Suppressor macrophage treated with lipopolysaccharide for 1 hour (primary cell): ENCODE results near the gene ADGRB3.

Experiments
- DNase-seq, 3 donors: peaks; one replicate each; pipeline ENCODE4 v3.0.0-alpha.2; 2020 to 2022

Gene ADGRB3

DNA sequence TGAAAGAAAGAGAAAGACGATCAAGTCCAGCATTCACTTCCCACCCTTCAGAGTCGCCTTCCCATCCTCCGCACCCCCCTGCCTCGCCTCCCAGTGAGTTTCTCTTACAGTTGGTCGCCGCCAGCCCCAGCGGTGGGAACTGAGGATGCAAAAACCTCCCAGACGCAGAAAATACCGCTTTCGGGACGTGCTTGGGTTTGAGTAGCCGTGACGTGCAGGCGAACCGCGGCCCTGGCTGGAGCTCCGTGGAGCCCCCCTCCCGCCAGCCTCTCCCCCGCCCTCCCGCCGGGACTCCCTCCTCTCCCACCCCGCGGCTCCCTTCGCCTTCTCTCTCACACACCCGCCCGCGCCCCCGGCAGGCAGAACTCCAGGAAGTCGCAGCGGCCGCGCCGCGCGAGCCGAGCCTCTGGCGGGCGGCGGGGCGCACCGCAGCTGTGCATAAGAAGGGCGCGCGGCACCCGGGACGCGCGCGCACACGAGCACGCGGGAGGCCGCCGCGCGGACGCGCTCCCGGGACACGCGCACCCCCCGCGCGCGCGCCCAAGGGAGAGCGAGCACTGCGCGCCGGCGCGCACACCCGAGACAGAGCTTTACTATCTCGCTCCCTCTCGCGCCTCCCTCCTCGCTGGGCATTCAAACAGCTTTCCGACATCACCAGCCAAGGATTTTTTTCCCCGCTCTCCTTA, at the start of gene ADGRB3:
Gene ADGRB3 (plus strand): TSS at position 557 of the 686 bp plus-strand sequence. CDS start 3,394 bp downstream, outside the sequence.
- peak; percentile 63 to 86 (median 71) for DNase-seq

DNA sequence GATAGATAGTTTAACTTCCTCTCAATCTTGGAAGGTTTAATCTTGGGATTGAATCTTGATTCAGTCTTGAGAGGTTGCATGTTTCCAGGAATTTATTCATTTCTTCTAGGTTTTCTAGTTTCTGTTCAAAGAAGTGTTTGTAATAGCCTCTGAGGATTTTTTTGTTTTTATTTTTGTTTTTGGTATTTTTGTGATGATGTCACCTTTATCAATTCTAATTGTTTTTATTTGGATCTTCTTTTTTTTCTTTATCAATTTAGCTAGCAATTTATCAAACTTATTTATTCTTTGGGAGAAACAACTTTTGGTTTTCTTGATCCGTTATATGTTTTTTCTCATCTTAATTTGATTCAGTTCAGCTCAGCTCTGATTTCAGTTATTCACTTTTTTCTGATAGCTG, 41.5 kb upstream of the ADGRB3 start:
- no peak for DNase-seq

DNA sequence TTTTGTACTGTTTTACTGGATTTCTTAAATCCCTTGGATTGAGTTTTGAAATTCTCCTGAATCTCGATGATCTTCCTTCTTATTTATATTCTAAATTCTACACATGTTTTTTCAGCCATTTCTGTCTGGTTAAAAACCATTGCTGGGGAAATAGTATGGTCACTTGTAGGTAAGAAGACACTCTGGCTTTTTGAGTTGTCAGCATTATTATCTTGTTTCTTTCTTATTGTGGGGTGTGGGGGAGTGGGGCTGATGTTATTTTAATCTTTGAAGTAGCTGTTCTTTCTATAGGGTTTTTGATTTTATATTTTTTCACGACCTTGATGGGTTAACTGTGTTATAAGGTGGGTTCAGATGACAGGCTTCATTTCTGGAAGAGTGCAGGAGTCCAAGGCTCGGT, 37.4 kb upstream of the ADGRB3 start:
- no peak for DNase-seq

DNA sequence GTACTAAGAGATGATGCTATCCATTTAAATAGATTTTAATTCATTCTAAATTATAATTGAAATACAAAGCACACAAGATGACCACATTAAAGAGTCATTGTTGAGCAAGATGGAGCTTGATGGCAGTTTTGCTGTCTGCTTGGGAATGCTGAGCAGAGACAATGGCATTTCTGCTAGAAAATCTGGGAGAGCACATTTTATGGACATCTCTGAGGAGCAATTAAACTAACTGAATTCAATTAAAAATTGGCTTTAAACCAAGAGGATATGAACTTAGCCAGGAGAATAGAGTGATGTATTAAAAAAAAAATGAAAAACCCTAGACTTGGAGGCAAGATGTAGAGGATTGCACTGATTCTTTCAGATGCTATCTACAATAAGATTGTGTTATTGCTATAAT, 19.1 kb upstream of the ADGRB3 start:
- DNase-seq, result no peak

DNA sequence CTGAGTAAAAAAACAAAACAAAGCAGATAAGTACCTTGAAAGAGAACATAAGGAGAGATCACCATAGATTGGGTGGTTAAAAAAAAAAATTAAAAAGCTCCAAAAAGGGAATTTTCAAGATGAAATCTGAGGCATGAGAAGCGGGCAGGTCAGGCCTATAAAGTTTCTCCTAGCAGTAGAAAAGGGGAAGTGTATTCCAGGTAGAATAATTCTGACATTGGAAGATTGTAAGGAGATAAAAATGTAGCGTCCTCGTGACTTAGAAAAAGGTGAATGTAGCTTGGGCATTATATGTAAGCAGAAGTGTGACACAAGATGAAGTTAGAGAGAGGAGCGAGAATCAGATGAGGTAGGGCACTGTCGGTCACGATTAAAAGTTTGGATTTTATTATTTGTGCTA, 9.1 kb upstream of the ADGRB3 start:
- no peak for DNase-seq

DNA sequence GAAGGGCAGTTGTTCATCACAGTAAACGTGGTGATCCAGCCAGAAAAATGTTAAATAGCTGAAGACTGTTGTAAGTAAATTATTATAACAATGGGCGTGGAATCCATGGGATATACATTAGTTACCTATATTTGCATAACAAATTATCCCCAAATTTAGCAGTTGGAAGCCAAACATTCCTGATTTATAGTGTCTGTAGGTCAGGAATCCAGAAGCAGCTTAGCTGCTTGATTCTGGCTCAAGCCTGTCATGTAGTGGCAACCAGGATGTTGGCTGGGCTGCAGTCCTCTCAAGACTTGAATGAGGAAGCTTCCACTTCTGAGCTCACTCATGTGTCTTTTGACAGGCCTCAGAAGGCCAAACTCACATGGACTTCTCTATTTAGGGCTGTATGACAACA, 6.9 kb upstream of the ADGRB3 start:
- peak in 2 of 3 donors; percentile 17 to 37 for DNase-seq

DNA sequence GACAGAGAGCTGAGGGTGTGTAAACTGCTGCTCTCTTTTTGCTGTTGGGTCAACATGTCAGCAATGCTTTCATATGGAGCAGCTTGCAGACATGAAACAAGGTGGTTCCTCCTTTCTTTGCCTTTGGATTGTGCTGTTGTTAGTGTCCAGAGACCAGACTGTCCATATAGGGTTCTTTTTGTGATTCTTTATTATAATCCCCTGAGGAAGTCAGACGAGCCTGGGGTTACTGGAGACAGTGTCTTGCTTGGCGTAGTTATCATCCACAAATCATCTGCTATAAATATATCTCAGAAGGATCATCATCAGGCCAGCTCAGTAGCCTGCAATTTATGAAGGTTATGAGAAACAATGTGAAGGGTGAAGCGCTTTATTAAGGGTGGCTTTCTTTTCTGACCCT, 2.3 kb upstream of the ADGRB3 start:
- DNase-seq, result no peak

DNA sequence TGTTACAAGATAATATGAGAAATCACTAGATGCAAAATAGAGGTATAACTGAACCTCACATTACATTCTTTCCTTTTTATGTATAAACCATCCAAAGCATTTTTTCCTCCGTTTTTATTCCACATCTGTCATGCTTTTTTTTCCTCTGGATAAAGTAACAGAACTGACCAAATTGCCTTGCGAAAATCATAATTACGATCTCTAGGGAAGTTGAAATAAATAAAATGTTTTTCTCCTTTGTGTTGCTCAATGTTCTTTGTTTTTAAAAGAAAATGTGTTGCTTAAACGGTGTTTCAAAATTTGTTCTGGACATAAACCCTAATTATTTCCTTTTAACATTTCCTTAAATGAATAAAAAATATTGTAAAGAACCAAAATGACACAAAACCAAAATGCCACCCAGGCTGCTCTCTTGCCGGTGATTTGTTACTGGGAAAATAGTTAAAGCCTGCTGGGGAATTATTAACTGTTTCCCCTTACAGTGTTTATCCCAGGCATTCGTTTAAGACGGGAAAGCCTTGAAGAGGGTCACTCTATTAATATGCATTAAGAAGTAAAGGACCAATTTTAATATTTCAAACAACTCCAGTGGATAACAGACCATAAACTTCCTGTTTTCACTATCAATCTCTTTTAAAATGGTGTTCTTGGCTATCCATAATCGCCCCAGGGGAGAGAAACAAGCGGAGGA, 1.7 kb upstream of the ADGRB3 start:
- DNase-seq, result no peak

DNA sequence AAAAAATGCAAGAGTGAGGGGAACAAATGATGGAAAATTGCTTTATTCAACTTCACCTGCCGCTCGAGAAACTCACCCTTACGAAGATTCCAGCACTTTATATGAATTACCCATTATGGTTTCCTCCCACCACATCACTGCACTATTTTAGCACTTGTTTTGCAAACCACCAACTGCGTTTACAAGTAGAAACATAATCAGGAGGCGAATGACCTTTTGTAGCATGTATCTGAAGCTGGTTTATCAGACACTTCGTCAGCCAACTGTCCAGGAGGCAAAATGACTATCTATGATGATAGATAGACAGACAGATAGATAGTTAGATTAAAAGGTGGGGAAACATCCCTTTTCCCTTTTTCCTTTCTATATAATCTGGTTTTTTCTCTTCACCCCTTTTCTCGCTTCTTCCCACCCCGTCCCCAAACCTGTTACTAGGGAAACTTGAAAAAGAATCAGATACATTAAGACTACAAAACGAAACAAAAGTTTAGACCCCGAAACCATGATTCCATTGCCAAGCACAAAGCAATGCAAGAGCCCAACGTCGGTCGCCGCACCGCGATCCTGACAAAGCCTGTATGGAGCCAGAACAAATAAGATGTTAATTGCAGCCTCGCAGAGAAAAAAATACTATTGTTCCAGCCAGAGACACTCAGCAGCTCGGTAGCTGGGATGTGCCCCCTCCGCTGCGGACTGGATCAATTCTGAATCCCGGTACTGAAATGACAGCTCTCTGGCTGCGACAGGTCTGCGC, 933 bp upstream of the ADGRB3 start:
- peak in 1 of 3 donors; percentile 8 for DNase-seq

DNA sequence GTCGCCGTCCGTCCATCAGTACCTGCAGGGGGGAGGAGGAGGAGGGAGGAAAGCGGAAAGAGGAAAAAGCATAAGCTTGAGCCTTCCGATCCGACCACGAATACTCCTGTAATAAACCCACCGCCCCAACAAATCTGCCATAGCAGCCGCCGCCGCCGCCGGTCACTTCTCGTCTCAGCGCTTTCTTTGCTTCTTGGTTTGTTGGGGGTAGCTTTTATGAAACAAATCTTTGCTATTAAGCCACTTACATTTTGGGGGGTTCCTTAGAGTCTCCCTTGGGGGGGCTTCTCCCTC, 277 bp downstream of the ADGRB3 start:
- peak in 1 of 3 donors; percentile 16 for DNase-seq

DNA sequence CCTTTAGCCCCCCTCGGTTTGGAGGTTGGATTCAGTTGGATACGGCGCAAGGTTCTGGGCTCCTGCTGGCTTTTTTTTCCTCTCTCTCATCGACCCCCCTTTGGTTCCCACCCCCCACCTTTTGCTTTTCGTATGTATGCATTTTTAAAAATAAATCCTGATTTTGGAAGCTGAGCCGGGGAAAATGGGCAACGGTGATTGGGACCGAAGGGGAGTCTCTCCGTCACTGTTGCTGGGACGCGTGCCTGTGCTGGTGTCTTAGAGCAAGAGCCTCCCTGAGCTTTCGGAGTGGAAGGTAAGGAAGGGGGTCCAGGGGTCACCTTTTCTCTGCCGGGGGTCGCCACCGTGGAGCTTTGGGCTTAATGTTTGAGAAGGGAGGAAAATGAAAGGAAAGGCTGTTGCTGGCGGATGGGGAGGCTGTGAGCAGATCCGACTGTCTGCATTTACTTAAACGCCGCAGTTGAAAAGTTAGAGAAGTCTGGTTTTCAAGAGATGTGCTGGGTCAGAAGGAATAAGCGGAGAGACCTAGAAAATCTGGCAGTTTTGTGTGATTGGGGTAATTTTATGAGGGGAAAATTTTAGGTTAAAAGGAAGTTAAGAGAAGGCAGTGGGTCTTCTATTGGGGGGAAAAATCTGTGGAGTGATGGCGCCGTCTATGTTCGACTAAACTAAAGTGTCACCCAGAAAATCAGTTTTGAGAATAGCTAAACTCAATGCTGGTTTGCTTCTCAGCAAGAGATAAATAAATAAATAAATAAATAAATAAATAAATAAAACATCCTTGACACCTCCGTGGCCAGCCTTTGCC, 828 bp downstream of the ADGRB3 start:
- peak in 1 of 3 donors; percentile 27 for DNase-seq

DNA sequence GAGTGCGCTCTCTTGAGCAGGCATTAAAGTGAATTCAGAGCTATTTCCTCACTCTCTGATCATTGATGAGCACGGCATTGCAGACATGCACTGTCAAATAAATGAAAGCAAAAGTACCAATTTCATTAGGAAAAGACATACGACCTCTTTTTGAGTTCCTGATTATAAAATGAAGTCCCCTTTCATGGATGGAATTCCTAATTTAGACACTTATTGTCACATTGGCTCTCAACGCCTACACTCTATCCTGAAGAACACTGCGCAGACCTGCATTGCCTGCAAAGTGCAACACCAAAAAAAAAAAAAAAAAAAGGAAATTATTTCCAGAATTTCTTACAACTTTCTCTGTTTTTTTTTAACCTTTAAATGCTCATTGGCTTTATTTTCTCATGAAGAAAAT, 1.6 kb downstream of the ADGRB3 start:
- DNase-seq, result no peak

DNA sequence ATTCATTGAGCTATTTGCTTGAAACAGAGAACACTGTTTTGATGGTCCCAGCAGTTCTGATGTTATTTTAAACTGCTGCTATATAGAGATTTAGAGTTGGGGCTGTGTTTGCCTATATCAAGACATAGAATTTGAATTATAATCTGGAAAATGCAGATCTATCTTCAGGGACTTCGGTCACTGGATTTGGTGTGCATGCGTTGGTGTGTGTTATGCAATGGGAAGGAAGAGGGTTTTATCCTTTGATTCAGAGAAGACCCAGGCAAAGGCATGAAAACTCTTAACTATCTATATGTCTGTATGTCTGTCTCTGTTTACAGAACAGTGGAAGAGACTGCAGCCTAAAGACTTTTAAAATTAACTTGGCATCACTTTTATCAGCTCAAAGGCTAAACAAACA, 2.0 kb downstream of the ADGRB3 start:
- no peak for DNase-seq

DNA sequence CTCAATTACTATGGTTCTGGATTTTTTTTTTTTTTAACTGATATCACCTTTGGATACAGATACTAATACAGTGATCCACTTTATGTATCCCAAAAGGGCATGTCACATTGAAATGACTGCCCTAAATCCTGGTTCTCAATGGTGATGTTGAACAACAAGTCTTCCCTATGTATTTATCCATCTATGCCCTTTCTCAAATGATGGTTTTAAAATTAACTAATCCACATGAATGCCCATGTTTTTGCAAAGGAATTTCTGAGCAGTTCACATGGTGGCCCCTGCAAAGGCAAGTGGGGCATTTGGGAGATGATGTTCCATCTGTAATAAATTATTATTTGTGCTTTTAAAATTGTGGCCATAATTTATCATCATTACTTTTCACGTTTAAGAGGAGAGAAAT, 2.7 kb downstream of the ADGRB3 start:
- DNase-seq, result no peak

DNA sequence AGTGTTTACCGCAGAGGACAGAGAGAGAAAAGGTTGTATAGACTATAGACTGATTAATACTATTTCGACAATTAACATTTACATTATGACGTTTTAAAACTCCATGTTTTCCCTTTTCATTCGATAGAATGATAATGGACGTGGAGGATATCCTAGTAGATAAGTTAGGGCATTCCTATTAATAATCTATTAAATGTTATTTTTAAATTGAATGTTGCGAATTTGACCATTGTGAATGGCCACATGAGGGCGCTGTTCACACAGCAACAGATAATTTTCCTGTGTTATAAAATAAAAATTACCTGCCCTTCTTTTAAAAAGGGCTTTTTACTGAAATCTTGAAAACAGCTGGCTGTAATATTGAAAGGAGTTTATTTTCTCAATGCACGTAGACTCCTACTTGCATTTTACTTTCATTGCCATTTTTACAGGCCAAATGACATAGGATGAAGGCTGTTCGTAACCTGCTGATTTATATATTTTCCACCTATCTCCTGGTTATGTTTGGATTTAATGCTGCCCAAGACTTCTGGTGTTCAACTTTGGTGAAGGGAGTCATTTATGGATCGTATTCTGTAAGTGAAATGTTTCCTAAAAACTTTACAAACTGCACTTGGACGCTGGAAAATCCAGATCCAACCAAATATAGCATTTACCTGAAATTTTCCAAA, 3.3 kb downstream of the ADGRB3 start:
- DNase-seq, result peak; percentile 64 to 69 (median 68)

DNA sequence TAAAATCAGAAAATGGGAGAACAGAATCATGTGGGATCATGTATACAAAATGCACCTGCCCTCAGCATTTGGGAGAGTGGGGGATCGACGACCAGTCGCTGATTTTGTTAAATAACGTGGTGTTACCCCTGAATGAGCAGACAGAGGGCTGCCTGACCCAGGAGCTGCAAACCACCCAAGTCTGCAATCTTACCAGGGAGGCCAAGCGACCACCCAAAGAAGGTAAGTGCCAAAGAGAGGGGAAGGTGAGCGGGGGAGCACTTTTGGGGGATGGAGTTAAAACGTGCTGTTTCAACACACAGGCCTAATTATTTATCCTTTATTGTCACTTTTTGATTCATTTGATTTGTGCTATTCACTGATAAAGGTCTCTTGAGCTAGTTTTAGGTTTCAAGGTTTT, 4.1 kb downstream of the ADGRB3 start:
- DNase-seq, result no peak

DNA sequence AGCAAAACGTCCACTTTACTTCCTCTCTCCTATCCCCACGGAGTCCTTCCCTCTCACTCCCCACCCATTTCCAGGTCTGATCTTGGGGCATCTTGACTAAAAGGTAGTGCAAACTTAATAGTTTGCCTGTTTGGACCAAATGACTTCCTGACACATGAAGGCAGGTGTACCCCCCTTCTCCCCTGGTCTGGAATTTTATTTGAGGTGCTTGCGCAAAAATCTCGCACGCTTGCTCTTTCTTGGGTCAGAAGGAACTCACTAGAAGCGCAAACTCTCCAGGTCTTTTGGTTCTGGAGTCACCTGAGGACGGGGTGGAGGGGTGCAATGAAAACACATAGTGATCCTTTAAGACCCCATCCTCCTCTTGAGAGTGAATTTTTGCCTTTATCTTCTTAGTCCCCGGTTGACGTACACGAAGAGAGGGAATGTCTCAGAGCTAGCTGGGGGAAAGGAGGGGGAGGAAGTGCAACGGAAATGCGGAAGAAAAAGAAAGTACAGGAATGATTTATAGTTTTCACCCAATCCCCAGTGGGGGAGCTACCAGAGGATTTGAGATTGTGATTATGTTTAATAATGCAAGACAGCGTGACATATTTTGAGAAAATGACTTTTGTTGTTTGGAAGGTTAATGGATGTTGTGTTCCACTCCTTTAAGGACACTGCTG, 4.9 kb downstream of the ADGRB3 start:
- DNase-seq, result no peak

DNA sequence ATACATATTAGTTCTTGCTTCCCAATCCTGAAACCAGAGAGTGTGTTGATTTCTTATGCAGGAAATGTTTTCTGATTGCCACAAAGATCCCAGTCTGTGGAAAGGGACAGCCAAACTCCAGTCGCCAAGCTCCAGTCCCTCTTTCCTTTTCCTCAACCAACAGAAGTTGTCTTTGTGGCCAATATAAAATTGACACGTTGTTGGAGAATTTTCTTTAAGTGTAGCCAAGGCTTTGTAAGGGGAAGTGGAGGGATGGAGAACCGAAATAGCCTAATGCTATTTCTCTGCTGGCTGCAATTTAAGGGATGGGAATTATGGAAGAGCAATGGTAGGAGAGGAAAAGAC, 5.4 kb downstream of the ADGRB3 start:
- no peak for DNase-seq

DNA sequence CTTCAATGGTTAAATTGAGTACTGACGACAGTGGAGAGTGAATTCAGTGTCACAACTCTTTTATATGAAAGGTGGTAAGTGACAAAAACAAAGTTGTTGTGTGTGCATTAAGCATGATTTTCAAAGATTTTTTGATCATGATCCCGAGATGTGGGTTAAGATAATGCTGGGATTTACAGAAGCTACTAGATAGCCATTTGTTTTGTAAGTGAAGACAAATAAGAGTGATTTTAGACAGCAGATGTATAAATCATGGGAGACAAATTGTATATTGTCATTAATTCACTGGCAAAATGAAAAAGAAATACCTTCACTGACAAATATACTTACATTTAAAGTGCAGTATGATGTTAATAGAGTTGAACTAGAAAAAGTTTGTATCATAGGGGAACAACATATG, 6.1 kb downstream of the ADGRB3 start:
- DNase-seq, result no peak

DNA sequence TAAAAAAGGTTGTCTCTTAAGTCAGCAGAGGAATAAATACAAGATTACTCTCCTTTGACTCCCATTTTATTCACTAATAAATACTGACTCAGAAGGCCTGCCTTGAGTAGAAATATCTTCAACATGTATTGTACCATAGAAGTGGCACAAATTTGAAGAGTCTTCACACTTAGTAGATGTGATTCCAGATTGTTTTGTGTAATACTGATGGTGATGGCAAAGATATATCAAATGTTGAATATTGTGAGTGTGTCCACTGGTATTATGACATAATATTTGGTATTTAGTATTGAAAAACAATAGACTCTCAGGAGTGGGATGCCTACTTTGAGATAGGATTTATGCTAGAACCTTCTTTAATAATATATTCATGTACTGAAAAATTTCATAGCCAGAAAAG, 7.0 kb downstream of the ADGRB3 start:
- no peak for DNase-seq

DNA sequence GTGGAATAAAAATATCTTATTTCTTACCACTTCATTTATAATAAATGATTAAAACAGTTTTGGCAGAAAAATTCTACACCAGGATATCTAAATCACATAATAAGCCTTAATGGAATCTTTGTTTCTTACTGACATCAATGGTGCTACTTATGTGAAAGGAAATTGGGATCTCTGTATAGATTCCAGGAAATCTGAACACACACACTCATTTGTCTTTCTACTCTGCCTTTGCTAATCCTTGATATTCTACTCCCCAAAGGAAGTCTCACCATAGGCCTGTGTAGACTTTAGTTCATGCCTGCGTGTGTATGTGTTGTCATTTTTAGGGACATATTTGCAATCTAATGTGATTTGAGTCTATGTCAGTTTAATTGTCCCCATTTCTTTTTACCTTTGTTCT, 7.9 kb downstream of the ADGRB3 start:
- DNase-seq, result no peak

DNA sequence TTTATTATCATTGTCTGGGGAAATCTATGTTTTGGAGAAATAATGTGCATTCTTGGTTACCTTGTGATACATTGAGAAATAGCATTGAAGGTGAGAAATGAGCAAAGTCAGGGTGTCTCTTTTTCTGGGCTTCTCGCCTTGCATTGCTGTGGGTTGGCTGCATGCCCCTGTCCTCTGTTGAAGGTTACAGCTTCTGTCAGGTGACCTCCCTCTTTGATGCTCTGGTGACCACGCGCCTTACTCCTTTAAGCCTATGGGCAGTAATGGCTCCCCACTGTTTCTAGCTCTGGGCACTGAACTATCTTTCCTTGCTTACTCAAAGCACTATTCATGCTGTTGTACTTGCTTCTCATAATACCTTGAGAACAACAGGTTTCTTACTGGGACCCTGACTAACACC, 14.6 kb downstream of the ADGRB3 start:
- DNase-seq, result no peak
